HUES6 (cell line): Measurements from ENCODE around the gene TTC24.
A peak's percentile ranks its signal among the peaks of the same experiment; 100 is the strongest.
"Not testable (repeated sequence)": the region's sequence is repeated elsewhere in the genome, so short reads cannot be mapped to it uniquely, and the experiment has no call there.

Source experiments
- H3K27ac ChIP-seq: 2 replicates; pipeline ENCODE4 v1.7.0; 2013; ENCODE audit warnings: low read depth, mild to moderate bottlenecking, low read length, inconsistent platforms
- H3K27me3 ChIP-seq: 2 replicates; pipeline ENCODE4 v1.6.1; 2013; ENCODE audit warnings: low read length; ENCODE audit not compliant: control insufficient read depth, insufficient read depth
- H3K36me3 ChIP-seq: 2 replicates; pipeline ENCODE4 v1.6.1; 2013; ENCODE audit warnings: low read length; ENCODE audit not compliant: control insufficient read depth, insufficient read depth
- H3K4me1 ChIP-seq: 2 replicates; pipeline ENCODE4 v1.6.1; 2013; ENCODE audit warnings: low read length; ENCODE audit not compliant: control insufficient read depth, insufficient read depth
- H3K4me3 ChIP-seq: 2 replicates; pipeline ENCODE4 v1.5.1; 2013; ENCODE audit warnings: low read depth, low read length
- H3K9ac ChIP-seq: one replicate; pipeline ENCODE4 v1.6.1; 2013; ENCODE audit warnings: mild to moderate bottlenecking, low read length
- H3K9me3 ChIP-seq: 2 replicates; pipeline ENCODE4 v1.6.1; 2013; ENCODE audit warnings: low read depth, low read length; ENCODE audit not compliant: control insufficient read depth, insufficient read depth

The TTC24 gene

DNA sequence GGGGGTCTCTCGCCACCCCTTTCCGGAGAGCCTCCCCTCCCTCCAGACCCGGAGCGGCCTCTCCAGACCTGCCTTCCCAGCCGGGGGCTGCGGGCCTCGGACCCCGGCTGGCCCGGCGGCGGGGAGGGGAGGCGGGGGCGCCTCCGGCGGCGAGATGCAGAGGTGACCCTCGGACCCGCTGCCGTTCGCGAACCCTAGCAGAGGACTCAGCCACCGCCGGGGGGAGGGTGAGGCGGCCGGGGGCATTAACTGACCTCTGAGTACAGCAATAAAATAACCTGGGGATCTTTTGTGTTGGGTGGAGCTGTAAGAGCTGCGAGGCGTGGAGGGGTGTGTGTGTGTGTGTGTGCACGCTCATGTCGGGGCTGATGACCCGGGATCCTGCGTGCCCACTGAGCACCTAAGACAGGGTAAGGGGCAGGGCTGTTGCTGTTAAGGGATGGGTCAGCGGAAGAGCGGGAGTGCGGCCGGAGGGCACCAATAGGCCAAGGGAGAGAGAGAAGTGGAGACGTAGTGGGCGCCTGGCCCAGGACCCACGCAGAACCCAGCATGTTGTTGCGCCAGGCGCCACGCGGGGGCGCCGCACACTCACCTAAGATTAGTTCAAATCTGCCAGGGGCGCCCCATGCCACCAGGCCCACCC lies 46.0 kb downstream of the TTC24 start:
- H3K27me3 ChIP-seq = peaks cover 64% of the 10 kb centered on the region
- no peak overlapping the region for H3K27ac ChIP-seq
- H3K9ac ChIP-seq = peak overlapping the region; percentile 49
- H3K4me1 ChIP-seq = peaks cover 7% of the 10 kb centered on the region; the same call in 1 of the 2 replicates
- H3K4me3 ChIP-seq = peak overlapping the region; percentile 62
- no peaks in the 10 kb centered on the region for H3K36me3 ChIP-seq
- H3K9me3 ChIP-seq = no peaks in the 10 kb centered on the region

DNA sequence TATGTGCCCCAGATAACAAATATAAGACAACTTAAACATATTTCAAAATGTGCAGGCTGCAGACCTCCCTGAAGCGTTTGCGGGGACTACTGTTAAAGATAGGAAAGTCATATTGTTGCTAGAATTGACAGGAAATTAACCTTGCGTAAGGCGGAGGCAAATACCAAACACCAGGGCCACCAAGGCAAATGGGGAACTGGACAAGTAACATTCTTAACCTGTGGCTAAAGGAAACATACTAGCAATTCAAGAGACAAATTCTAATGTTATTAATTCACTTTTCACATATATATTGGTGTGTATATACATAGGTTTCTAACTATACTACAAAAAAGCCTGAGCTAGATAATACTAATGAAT lies 46.5 kb downstream of the TTC24 start:
- H3K9me3 ChIP-seq = no peaks in the 10 kb centered on the region
- no peaks in the 10 kb centered on the region for H3K36me3 ChIP-seq
- H3K27me3 ChIP-seq = peaks cover 63% of the 10 kb centered on the region
- no peak overlapping the region for H3K9ac ChIP-seq
- peaks cover 7% of the 10 kb centered on the region; the same call in 1 of the 2 replicates for H3K4me1 ChIP-seq
- H3K27ac ChIP-seq = no peak overlapping the region
- H3K4me3 ChIP-seq = no peak overlapping the region

GRCh38 chr1:156627313-156627880 lies 47.9 kb downstream of the TTC24 start:
- H3K9me3 ChIP-seq = no peaks in the 10 kb centered on the region
- no peak overlapping the region for H3K27ac ChIP-seq
- peaks cover 7% of the 10 kb centered on the region; the same call in 1 of the 2 replicates for H3K4me1 ChIP-seq
- no peak overlapping the region for H3K9ac ChIP-seq
- no peaks in the 10 kb centered on the region for H3K36me3 ChIP-seq
- no peak overlapping the region for H3K4me3 ChIP-seq
- peaks cover 54% of the 10 kb centered on the region for H3K27me3 ChIP-seq

GRCh38 chr1:156629823-156630449 lies 50.4 kb downstream of the TTC24 start:
- H3K4me1 ChIP-seq = peaks cover 5% of the 10 kb centered on the region; the same call in 1 of the 2 replicates

DNA sequence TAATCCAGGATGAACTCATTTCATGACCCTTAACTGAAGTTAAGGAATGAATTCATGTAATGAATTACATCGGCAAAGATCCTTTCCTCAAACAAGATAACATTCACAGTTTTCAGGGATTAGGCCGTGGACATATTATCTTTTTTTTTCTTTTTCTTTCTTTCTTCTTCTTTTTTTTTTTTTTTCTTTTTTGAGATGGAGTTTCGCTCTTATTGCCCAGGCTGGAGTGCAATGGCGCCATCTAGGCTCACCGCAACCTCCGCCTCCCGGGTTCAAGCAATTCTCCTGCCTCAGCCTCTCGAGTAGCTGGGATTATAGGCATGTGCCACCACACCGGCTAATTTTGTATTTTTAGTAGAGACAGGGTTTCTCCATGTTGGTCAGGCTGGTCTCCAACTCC lies 51.6 kb downstream of the TTC24 start:
- not testable (repeated sequence) for H3K4me1 ChIP-seq, H3K27ac ChIP-seq, H3K4me3 ChIP-seq, H3K36me3 ChIP-seq, H3K9me3 ChIP-seq, H3K9ac ChIP-seq
- H3K27me3 ChIP-seq = peaks cover 48% of the 10 kb centered on the region

More at GRCh38 chr1:156629823-156630449, 50.4 kb downstream of the TTC24 start:
- Histone ChIP-seq H3K27me3 (peaks cover 48% of the 10 kb centered on the region), H3K4me3 (no peak overlapping the region), H3K9ac (no peak overlapping the region), H3K9me3 (no peaks in the 10 kb centered on the region), H3K27ac (no peak overlapping the region), H3K36me3 (no peaks in the 10 kb centered on the region)

DNA sequence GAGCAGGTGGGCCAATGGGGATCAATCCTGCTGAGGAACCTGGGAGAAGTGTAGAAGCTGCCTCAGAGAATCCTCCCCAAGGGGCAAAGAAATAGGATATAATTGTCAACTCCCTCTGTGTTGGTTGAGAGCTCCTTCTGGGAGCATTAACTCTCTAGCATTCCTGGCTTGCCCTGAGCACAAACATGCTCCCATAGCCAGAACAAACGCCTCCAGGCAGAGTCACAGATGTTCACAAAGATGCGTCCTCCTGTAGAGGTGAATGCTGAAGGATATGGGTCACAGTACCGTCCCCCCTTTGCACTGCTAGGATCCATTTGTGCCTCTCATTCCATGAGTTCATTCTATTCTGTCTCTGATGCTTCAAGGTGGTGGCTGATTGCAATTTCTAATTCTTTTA lies 52.8 kb downstream of the TTC24 start:
- no peaks in the 10 kb centered on the region for H3K4me1 ChIP-seq

More for the DNA sequence above, 52.8 kb downstream of the TTC24 start:
- Histone ChIP-seq H3K27ac (no peak overlapping the region), H3K9me3 (no peaks in the 10 kb centered on the region), H3K9ac (no peak overlapping the region), H3K36me3 (no peaks in the 10 kb centered on the region), H3K4me3 (no peak overlapping the region), H3K27me3 (peaks cover 46% of the 10 kb centered on the region)
